Stimulated activated CD8-positive, alpha-beta memory T cell treated with anti-CD3 and anti-CD28 coated beads, Interleukin-15, amount 100 ng/mL, for 4 hours (primary cell): ENCODE data around the gene RGS4.

Experiments used
- DNase-seq, 2 donors: peaks; one replicate each; pipeline ENCODE4 v3.0.0-alpha.2; 2020; ENCODE audit warnings: low read depth in 2 of 2

RGS4 gene

DNA sequence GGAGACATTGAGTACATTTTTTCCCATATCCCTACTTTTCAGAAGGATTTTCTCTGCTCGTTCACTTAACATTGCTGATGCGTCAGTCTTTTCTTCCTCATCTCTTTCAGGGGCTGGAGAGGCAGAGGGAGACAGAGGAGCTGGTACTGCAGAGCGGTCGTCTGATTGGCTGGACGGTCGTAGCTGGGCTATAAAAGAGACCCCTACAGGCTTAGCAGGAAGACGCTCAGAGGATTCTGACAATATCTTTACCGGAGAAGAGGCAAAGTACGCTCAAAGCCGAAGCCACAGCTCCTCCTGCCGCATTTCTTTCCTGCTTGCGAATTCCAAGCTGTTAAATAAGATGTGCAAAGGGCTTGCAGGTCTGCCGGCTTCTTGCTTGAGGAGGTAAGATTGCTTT, at the start of gene RGS4:
Gene RGS4, plus strand, starts transcription at position 220 of the 400 bp plus-strand sequence. Its CDS starts 124 bp downstream, at position 344.
- DNase-seq, result no peak

- DNase-seq, result no peak
Observed at GRCh38 chr1:163022129-163022528, 47.0 kb upstream of the RGS4 start.

GRCh38 chr1:163027610-163028009, 41.6 kb upstream of the RGS4 start:
- no peak for DNase-seq

DNA sequence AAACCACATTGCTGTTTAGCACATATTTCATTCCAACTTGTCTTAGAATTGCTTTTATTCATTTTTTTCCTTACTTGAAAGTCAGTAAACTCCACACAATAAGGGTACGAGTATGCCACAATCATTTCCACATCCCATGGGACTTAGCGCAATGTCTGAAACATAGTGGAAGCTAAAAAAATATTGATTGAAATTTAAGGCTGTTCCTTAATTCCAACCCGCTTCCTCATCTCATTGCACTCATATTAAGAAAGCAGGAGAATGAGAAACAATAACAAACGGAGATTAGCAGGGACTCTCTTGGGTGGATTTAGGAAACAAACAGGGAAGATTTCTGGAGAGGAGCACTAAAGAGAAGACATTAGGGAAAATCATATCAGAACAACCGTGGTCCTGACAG, 39.3 kb upstream of the RGS4 start:
- no peak for DNase-seq

GRCh38 chr1:163035446-163036249, 33.5 kb upstream of the RGS4 start:
- no peak for DNase-seq

GRCh38 chr1:163036671-163037070, 32.5 kb upstream of the RGS4 start:
- no peak for DNase-seq

- no peak for DNase-seq
Observed at GRCh38 chr1:163038928-163039706, 30.0 kb upstream of the RGS4 start.

GRCh38 chr1:163039707-163040093, 29.5 kb upstream of the RGS4 start:
- no peak for DNase-seq

GRCh38 chr1:163046071-163046470, 23.1 kb upstream of the RGS4 start:
- DNase-seq, result no peak

GRCh38 chr1:163047951-163048659, 21.1 kb upstream of the RGS4 start:
- DNase-seq, result no peak

- DNase-seq, result no peak
Observed at GRCh38 chr1:163048869-163049268, 20.3 kb upstream of the RGS4 start.

- DNase-seq, result no peak
Observed at GRCh38 chr1:163049296-163049695, 19.9 kb upstream of the RGS4 start.

DNA sequence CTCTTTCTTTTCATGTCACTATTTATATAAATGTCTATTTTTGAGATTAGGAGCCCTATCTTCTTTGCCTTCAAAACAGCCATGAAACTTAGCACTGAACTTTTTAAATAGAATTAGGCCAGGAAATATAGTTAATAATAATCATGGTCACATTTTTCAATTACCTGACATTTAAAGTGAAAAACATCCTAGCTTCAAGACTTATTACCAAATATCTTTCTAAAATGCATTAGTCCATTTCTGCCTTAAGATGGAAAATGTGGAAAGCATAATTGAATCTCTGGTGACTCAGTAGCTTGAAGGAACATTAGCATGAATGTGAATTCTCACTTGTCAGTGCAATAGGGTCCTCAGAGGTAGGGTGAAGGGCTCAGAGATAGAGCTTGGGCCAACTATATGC, 18.7 kb upstream of the RGS4 start:
- DNase-seq, result no peak

GRCh38 chr1:163054181-163054591, 15.0 kb upstream of the RGS4 start:
- DNase-seq, result no peak

DNA sequence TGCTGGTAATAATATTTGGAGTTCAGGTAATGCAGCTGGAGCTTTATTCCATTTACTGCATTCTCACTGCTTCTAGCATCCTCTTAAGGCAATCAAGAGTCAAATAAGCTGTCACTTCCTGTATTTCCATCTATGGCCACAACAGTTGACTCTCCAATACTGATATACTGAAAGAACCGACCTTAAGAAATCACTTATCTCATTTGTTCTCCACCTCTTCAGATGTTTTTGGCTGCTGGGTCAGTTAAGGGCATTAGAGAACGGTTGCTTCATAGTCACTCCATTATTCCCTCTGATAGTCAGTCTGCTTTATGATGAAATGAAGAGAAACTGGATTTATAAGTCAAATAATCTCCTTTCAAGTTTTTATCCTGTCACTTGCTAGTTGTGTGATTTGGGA, 14.2 kb upstream of the RGS4 start:
- DNase-seq, result no peak

DNA sequence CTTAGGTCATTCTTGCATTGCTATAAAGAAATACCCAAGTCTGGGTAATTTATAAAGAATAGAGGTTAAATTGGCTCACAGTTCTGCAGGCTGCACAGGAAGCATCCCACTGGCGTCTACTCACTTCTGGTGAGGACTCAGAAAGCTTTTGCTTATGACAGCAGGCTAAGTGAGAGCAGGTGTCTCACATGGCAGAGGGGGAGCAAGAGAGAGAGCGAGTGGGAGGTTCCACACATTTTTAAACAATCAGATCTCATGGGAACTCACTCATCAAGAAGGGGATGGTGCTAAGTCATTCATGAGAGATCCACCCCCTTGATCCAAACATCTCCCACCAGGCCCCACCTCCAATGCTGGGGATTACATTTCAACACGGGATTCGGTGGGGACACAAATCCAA, 13.6 kb upstream of the RGS4 start:
- DNase-seq, result no peak

GRCh38 chr1:163056831-163057230, 12.3 kb upstream of the RGS4 start:
- DNase-seq, result no peak

- DNase-seq, result no peak
Observed at GRCh38 chr1:163060343-163061007, 8.7 kb upstream of the RGS4 start.

GRCh38 chr1:163063143-163063542, 6.0 kb upstream of the RGS4 start:
- DNase-seq, result no peak

- no peak for DNase-seq
Observed at GRCh38 chr1:163063610-163064009, 5.6 kb upstream of the RGS4 start.

- no peak for DNase-seq
Observed at GRCh38 chr1:163066168-163066567, 3.0 kb upstream of the RGS4 start.

- no peak for DNase-seq
Observed at GRCh38 chr1:163066686-163067085, 2.5 kb upstream of the RGS4 start.
